Endothelial cell of umbilical vein (primary cell): Measurements from ENCODE around the gene DLG5.

Source experiments
- CTCF ChIP-seq, 2 donors: IDR thresholded peaks; 1 replicate in 1 of 2; 2 replicates in 1 of 2; pipeline ENCODE4 v1.5.1; 2011; ENCODE audit warnings: low read length in 2 of 2, mild to moderate bottlenecking in 2 of 2, moderate library complexity in 2 of 2, control low read depth in 1 of 2, inconsistent platforms in 1 of 2, low read depth in 1 of 2; ENCODE audit not compliant: insufficient read depth in 1 of 2; ENCODE audit errors: extremely low read depth in 1 of 2
- EZH2 ChIP-seq: IDR thresholded peaks from 2 replicates; pipeline ENCODE4 v1.6.1; 2012; ENCODE audit warnings: borderline replicate concordance, low read depth, mild to moderate bottlenecking, moderate library complexity, low read length, inconsistent platforms; ENCODE audit not compliant: severe bottlenecking
- FOS ChIP-seq: IDR thresholded peaks from 2 replicates; pipeline ENCODE4 v1.6.1; 2011; ENCODE audit warnings: mild to moderate bottlenecking, low read length, moderate library complexity, borderline replicate concordance; ENCODE audit not compliant: insufficient read depth
- MAX ChIP-seq: IDR thresholded peaks from 2 replicates; pipeline ENCODE4 v1.6.1; 2011; ENCODE audit not compliant: insufficient read depth, insufficient read length
- POLR2A ChIP-seq: IDR thresholded peaks from 2 replicates; pipeline ENCODE4 v1.6.1; 2012; ENCODE audit warnings: low read depth, mild to moderate bottlenecking, control low read depth, low read length
- POLR2AphosphoS5 ChIP-seq: IDR thresholded peaks from 2 replicates; pipeline ENCODE4 v1.6.1; 2012; ENCODE audit warnings: low read depth, mild to moderate bottlenecking, control low read depth, low read length, moderate library complexity; ENCODE audit not compliant: insufficient read depth

- no peak for TF ChIP-seq CTCF (IDR thresholded peaks at IDR 0.05; ENCODE audit: extremely low read depth in 1 of 2, insufficient read depth in 1 of 2, low read depth in 1 of 2, low read length in 2 of 2)
- TF ChIP-seq POLR2A: no peak
- TF ChIP-seq EZH2: no peak
- no peak for TF ChIP-seq FOS
- no peak for TF ChIP-seq POLR2AphosphoS5
- no peak for TF ChIP-seq MAX
Measured at GRCh38 chr10:77869626-77870420, 56.7 kb downstream of the DLG5 start.
